SK-N-SH (cell line): ENCODE results near the gene CRTAP. TPM values are rescaled to one million over a fixed set of nuclear protein-coding genes. Genes with fewer than 3 reads are reported as not detected.

Source experiments
- CTCF ChIA-PET: fragments of 300-600, 350-600 bp; formaldehyde crosslinking; extraction: SDS; loops from one replicate; lab custom pipeline; 2021; lab: Yijun Ruan, JAX
- POLR2A ChIA-PET: fragments of 350-600 bp; sonication (Branson Sonifier 250); formaldehyde crosslinking; extraction: SDS; loops from one replicate; lab custom pipeline; 2020; ENCODE audit warnings: antibody characterized with exemption, inconsistent platforms; lab: Yijun Ruan, JAX
- DNase-seq: peaks from one replicate; pipeline ENCODE4 v3.0.0; 2012
- H2AFZ ChIP-seq: fragments of 200-600 bp; sonication (generic); 2 replicates; pipeline ENCODE4 v1.8.1; 2016; ENCODE audit warnings: antibody characterized with exemption, mild to moderate bottlenecking, low read depth
- H3F3A ChIP-seq: fragments of 200-600 bp; sonication (generic); replicated peaks from 2 replicates; pipeline ENCODE3; 2016; ENCODE audit warnings: antibody characterized with exemption, mild to moderate bottlenecking; ENCODE audit not compliant: insufficient read depth
- H3K27ac ChIP-seq, 2 experiments: fragments of 200-500 bp in 1 of 2; fragments of 200-600 bp in 1 of 2; sonication (Bioruptor generic) in 1 of 2; sonication (generic), shearing (Covaris generic) in 1 of 2; 2 replicates each; pipeline versions ENCODE4 v1.5.1 to v1.6.1; 2014 to 2016; ENCODE audit warnings: low read depth in 2 of 2, inconsistent platforms in 1 of 2, low read length in 1 of 2, mild to moderate bottlenecking in 1 of 2, mixed read lengths in 1 of 2
- H3K27me3 ChIP-seq: fragments of 200-600 bp; sonication (generic), shearing (Covaris generic); 2 replicates; pipeline ENCODE4 v1.6.1; 2016; ENCODE audit warnings: mixed run types; ENCODE audit not compliant: insufficient read depth
- H3K36me3 ChIP-seq, 2 experiments: fragments of 200-500 bp in 1 of 2; fragments of 200-600 bp in 1 of 2; sonication (Bioruptor generic) in 1 of 2; sonication (generic) in 1 of 2; replicated peaks in 1 of 2; 2 replicates each; pipeline versions ENCODE3 to v1.5.1; 2014 to 2016; ENCODE audit warnings: low read length in 1 of 2, mild to moderate bottlenecking in 1 of 2; ENCODE audit not compliant: insufficient read depth in 2 of 2, control insufficient read depth in 1 of 2
- H3K4me1 ChIP-seq, 2 experiments: fragments of 200-500 bp in 1 of 2; fragments of 200-600 bp in 1 of 2; sonication (Bioruptor generic) in 1 of 2; sonication (generic), shearing (Covaris generic) in 1 of 2; 2 replicates each; pipeline versions ENCODE4 v1.5.1 to v1.6.1; 2014 to 2016; ENCODE audit warnings: low read depth in 1 of 2, low read length in 1 of 2, mixed run types in 1 of 2; ENCODE audit not compliant: insufficient read depth in 2 of 2, control insufficient read depth in 1 of 2
- H3K4me2 ChIP-seq: fragments of 200-600 bp; sonication (generic), shearing (Covaris generic); 2 replicates; pipeline ENCODE4 v1.6.1; 2017; ENCODE audit warnings: mixed run types
- H3K4me3 ChIP-seq, 2 experiments: fragments of 200-500 bp in 1 of 2; fragments of 200-600 bp in 1 of 2; sonication (Bioruptor generic) in 1 of 2; sonication (generic), shearing (Covaris generic) in 1 of 2; 2 replicates each; pipeline versions ENCODE4 v1.5.1 to v1.8.1; 2014 to 2016; ENCODE audit warnings: low read depth in 2 of 2, inconsistent platforms in 1 of 2, low read length in 1 of 2, mild to moderate bottlenecking in 1 of 2, mixed read lengths in 1 of 2, moderate library complexity in 1 of 2
- H3K79me2 ChIP-seq: fragments of 200-600 bp; sonication (generic); 2 replicates; pipeline ENCODE4 v1.8.1; 2017; ENCODE audit warnings: mild to moderate bottlenecking; ENCODE audit not compliant: insufficient read depth
- H3K9ac ChIP-seq: fragments of 200-600 bp; sonication (generic); 2 replicates; pipeline ENCODE4 v1.6.1; 2017; ENCODE audit warnings: mixed run types
- H3K9me2 ChIP-seq: fragments of 200-600 bp; sonication (generic); 2 replicates; pipeline ENCODE4 v1.6.1; 2017; ENCODE audit warnings: mixed run types
- H3K9me3 ChIP-seq: fragments of 200-600 bp; sonication (generic); 2 replicates; pipeline ENCODE4 v1.6.1; 2017; ENCODE audit warnings: mixed run types, mild to moderate bottlenecking, moderate library complexity
- H4K20me1 ChIP-seq: fragments of 200-600 bp; sonication (generic); 2 replicates; pipeline ENCODE4 v1.6.1; 2017; ENCODE audit warnings: mild to moderate bottlenecking, mixed run types; ENCODE audit not compliant: insufficient read depth
- EZH2phosphoT487 ChIP-seq: fragments of 200-600 bp; sonication (generic); IDR thresholded peaks from 2 replicates; pipeline ENCODE4 v1.6.1; 2017; ENCODE audit warnings: low read depth, mixed run types, mild to moderate bottlenecking, antibody characterized with exemption, moderate library complexity, borderline replicate concordance
- GABPA ChIP-seq: IDR thresholded peaks from 2 replicates; pipeline ENCODE4 v1.4.0; 2012; ENCODE audit warnings: low read depth, mild to moderate bottlenecking
- GATA2 ChIP-seq: sonication (generic); formaldehyde crosslinking; IDR thresholded peaks from 2 replicates; pipeline ENCODE4 v1.5.0; 2020; ENCODE audit warnings: mild to moderate bottlenecking, missing genetic modification reagents
- RCOR1 ChIP-seq: fragments of 150-350 bp; IDR thresholded peaks from 2 replicates; pipeline ENCODE4 v1.6.1; 2017; ENCODE audit warnings: antibody characterized with exemption, low read length
- RFX5 ChIP-seq: IDR thresholded peaks from 2 replicates; pipeline ENCODE4 v1.6.1; 2012; ENCODE audit warnings: mild to moderate bottlenecking, improper control_type of control experiment, low read length
- SIN3A ChIP-seq: IDR thresholded peaks from 2 replicates; pipeline ENCODE4 v1.6.1; 2012; ENCODE audit warnings: low read depth, mild to moderate bottlenecking, low read length, moderate library complexity, borderline replicate concordance
- SMC3 ChIP-seq: IDR thresholded peaks from 2 replicates; pipeline ENCODE4 v1.6.1; 2012; ENCODE audit warnings: low read depth, low read length, improper control_type of control experiment
- TCF12 ChIP-seq: IDR thresholded peaks from 2 replicates; pipeline ENCODE4 v1.4.0; 2012
- WGBS: methylation state at CpG from one replicate; pipeline ENCODE4 v1.1.6; 2017; ENCODE audit warnings: low lambda C conversion rate; 5-methylcytosine and 5-hydroxymethylcytosine counted together
- polyA plus RNA-seq, 3 experiments: library from polyadenylated mRNA; depleted of rRNA; stranded (reverse); fragments of >200 nt; gene quantifications; 2 replicates each; pipeline ENCODE4 v1.2.3, GENCODE V29; 2012
- TF ChIP-seq, protein P1 (sequence below): IDR thresholded peaks from 2 replicates; pipeline ENCODE4 v1.6.1; 2012; ENCODE audit warnings: mild to moderate bottlenecking, low read depth, low read length, moderate library complexity
- TF ChIP-seq, protein P2 (sequence below): fragments of 150-350 bp; IDR thresholded peaks from 2 replicates; pipeline ENCODE4 v1.6.1; 2016; ENCODE audit warnings: mild to moderate bottlenecking, low read depth, low read length

CRTAP gene
- polyA plus RNA-seq, 1 of the 3 experiments (the other 2 are of a cell fraction), result 198 TPM

- Histone ChIP-seq H3K9me2 (no peaks in the 10 kb centered on the region), H3K9me3 (no peaks in the 10 kb centered on the region)
- WGBS, result 97% methylated on average over 2 of the region's 2 CpGs
- TF ChIP-seq RCOR1, result no peak
- TF ChIP-seq GATA2 (CRISPR knock-in tag), result no peak
- no peak for TF ChIP-seq SMC3
- TF ChIP-seq, protein P1, sequence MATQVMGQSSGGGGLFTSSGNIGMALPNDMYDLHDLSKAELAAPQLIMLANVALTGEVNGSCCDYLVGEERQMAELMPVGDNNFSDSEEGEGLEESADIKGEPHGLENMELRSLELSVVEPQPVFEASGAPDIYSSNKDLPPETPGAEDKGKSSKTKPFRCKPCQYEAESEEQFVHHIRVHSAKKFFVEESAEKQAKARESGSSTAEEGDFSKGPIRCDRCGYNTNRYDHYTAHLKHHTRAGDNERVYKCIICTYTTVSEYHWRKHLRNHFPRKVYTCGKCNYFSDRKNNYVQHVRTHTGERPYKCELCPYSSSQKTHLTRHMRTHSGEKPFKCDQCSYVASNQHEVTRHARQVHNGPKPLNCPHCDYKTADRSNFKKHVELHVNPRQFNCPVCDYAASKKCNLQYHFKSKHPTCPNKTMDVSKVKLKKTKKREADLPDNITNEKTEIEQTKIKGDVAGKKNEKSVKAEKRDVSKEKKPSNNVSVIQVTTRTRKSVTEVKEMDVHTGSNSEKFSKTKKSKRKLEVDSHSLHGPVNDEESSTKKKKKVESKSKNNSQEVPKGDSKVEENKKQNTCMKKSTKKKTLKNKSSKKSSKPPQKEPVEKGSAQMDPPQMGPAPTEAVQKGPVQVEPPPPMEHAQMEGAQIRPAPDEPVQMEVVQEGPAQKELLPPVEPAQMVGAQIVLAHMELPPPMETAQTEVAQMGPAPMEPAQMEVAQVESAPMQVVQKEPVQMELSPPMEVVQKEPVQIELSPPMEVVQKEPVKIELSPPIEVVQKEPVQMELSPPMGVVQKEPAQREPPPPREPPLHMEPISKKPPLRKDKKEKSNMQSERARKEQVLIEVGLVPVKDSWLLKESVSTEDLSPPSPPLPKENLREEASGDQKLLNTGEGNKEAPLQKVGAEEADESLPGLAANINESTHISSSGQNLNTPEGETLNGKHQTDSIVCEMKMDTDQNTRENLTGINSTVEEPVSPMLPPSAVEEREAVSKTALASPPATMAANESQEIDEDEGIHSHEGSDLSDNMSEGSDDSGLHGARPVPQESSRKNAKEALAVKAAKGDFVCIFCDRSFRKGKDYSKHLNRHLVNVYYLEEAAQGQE, result no peak
- TF ChIP-seq, all 33 proteins: peak for 0
- ChIA-PET CTCF (interaction anchor here (5.7 kb wide), 1 partner anchor 9 kb away, joined by 55 read pairs; no protein-coding TSS in a partner anchor), POLR2A (no interaction called here)
- Histone ChIP-seq H3K4me3 (no peak overlapping the region), H3K4me2 (no peak overlapping the region), H3K79me2 (peaks cover 68% of the 10 kb centered on the region), H4K20me1 (0 out of 2 replicates have a peak, but pooled peaks cover 14% of the 10 kb centered on the region), H3K9ac (no peak overlapping the region), H3F3A (no peaks in the 10 kb centered on the region), H3K27me3 (no peaks in the 10 kb centered on the region), H3K27ac (no peak overlapping the region), H3K4me1 (peaks cover 2 to 4% of the 10 kb centered on the region in 2 experiments; a peak in 2 of 4 replicates), H2AFZ (no peak overlapping the region), H3K36me3 (peaks cover 0 to 6% of the 10 kb centered on the region in 2 experiments)
- no peak for DNase-seq
These were observed 29.9 kb upstream of the CRTAP start for GRCh38 chr3:33083958-33084357.

DNA sequence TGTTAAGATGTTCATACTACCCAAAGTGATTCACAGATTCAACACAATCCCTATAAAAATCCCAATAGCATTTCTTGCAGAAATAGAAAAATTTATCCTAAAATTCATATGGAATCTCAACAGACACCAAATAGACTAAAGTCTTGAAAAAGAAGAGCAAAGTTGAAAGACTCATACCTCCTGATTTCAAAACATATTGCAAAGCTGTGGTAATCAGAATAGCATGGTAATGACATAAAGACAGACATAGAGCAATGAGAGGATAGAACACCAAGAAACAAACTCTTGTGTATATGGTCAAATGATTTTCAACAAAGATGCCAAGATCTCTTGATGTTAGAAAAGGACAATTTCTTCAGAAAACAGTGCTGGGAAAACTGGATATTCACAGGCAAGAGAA lies 25.1 kb upstream of the CRTAP start:
- Histone ChIP-seq H3F3A (peaks cover 3% of the 10 kb centered on the region), H3K9me2 (no peaks in the 10 kb centered on the region), H2AFZ (no peak overlapping the region), H3K4me3 (no peak overlapping the region), H3K36me3 (peaks cover 24 to 29% of the 10 kb centered on the region in 2 experiments), H3K4me1 (peaks cover 0 to 4% of the 10 kb centered on the region in 2 experiments; a peak in 2 of 4 replicates), H3K9ac (no peak overlapping the region), H3K27ac (no peak overlapping the region), H4K20me1 (peaks cover 33% of the 10 kb centered on the region; the same call in 1 of the 2 replicates), H3K4me2 (no peak overlapping the region), H3K79me2 (peaks cover 79% of the 10 kb centered on the region), H3K9me3 (no peaks in the 10 kb centered on the region), H3K27me3 (no peaks in the 10 kb centered on the region)
- no peak for DNase-seq
- TF ChIP-seq SIN3A (no peak), RFX5 (no peak), TCF12 (no peak), EZH2phosphoT487 (no peak), RCOR1 (no peak), GABPA (no peak)
- TF ChIP-seq, protein P2, sequence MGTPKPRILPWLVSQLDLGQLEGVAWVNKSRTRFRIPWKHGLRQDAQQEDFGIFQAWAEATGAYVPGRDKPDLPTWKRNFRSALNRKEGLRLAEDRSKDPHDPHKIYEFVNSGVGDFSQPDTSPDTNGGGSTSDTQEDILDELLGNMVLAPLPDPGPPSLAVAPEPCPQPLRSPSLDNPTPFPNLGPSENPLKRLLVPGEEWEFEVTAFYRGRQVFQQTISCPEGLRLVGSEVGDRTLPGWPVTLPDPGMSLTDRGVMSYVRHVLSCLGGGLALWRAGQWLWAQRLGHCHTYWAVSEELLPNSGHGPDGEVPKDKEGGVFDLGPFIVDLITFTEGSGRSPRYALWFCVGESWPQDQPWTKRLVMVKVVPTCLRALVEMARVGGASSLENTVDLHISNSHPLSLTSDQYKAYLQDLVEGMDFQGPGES, result no peak
- CTCF ChIA-PET, result no interaction called here
- POLR2A ChIA-PET, result no interaction called here
